ENCODE measurements around the gene AHSP.

GRCh38 chr16:31542763-31543162 is 15.1 kb downstream of the AHSP start:
- no peak for TF ChIP-seq CTCF (conservative IDR thresholded peaks at IDR 0.05)
- no peak for TF ChIP-seq EZH2 (IDR thresholded peaks at IDR 0.05; ENCODE audit: low read depth)

Data from PC-9 (cell line).